ENCODE data around the gene RFLNA.
A peak's percentile ranks its signal among the peaks of the same experiment; 100 is the strongest.
"Not testable (repeated sequence)": the region's sequence is repeated elsewhere in the genome, so short reads cannot be mapped to it uniquely, and the experiment has no call there.

RFLNA gene

DNA sequence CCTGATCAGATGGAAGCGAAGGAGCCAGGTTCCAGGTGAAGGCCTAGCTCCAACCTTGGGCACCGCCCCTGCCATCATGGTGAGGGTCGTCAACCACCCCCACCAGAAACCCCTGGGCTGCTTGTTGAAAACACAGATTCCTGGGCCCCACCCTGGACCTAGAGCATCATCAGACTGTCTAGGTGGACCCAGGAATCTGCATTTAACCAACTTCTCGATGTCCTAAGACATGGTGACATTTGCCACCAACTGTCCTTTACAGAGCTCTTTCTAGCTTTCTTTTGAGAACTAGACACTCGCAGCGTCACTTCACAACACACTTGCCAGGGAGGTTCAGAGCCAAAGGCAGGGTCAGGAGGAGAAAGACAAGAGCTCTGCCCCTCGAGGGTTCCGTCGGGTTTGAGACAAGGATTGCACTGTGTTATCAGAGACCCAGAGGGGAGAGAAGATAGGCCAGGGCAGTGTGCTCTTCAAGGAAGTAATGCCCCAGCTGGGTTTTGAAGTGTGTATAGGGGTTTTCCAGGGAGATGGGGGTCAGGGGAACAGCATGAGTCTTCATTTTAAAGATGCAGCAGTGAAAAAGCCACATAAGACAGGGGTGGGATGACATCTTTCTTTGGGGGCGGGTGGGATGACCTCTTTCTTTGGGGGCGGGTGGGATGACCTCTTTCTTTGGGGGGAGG lies 24.6 kb downstream of the RFLNA start:
- DNase-seq (ENCODE audit: low read depth), result no peak

GRCh38 chr12:124321040-124321481 lies 26.2 kb downstream of the RFLNA start:
- DNase-seq (ENCODE audit: low read depth), result peak; percentile 68

- no peak for DNase-seq (ENCODE audit: low read depth)
Measured at GRCh38 chr12:124321556-124322270, 26.8 kb downstream of the RFLNA start.

DNA sequence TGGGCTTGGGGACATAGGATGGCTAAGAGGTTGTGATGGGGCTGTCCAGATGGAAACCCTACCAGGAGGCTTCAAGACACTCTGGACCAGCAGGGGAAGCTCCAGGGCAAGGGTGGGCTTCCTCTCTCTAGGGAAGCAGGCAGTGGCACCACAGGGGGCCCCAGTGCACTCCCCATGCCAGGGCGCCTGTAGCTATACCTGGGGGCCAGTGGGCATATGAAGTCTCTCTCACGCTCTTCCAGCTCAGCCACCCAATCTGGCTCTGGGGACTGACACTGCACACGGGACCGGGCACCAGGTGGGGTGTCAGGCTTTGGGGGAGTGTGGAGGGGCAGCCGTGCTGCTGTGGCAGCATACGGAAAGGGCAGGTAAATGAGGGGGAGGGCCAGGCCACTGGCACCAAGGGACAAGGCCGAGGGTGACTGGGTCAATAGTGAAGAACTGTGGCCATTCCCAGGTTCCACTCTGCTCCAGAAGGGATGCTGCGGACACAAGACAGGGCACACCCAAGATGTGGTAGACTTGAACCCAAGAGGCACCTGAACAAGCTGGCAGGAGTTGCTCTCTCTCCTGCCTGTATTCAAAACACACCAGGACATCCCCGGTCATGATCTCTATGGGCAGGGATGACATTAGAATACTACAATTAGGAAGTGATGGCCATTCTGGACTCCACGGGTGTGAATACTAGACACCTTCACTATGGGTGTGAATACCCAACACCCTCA lies 27.5 kb downstream of the RFLNA start:
- no peak for DNase-seq (ENCODE audit: low read depth)

DNA sequence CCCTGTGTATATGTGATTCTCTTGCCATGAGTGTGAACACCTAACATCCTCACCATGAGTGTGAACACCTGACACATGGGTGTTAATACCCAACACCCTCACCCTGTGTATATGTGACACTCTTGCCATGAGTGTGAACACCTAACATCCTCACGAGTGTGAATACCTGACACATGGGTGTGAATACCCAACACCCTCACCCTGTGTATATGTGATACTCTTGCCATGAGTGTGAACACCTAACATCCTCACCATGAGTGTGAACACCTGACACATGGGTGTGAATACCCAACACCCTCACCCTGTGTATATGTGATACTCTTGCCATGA lies 28.1 kb downstream of the RFLNA start:
- DNase-seq (ENCODE audit: low read depth), result not testable (repeated sequence)

GRCh38 chr12:124323771-124324530 lies 29.1 kb downstream of the RFLNA start:
- DNase-seq (ENCODE audit: low read depth), result no peak

GRCh38 chr12:124324803-124325705 lies 30.2 kb downstream of the RFLNA start:
- no peak for DNase-seq (ENCODE audit: low read depth)

DNA sequence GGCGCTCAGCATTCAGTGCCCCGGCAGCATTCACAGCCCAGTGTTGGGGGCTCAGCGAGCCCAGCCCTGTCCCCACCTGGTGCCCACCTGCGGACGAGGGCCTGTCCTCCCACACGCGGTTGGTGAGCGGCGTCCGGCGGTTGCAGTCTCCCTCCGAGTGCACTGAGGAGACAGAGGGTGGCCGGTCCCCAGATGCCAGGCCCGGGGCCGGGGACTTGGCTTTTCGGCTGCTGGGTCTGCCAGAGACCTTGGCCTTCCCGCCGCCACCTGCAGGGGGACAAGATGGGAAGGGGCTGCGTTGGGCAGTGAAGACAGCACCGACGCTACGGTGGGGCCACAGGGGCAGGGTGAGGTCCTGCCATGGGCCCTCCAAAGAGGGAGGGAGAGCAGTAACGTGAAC lies 31.2 kb downstream of the RFLNA start:
- no peak for DNase-seq (ENCODE audit: low read depth)

DNA sequence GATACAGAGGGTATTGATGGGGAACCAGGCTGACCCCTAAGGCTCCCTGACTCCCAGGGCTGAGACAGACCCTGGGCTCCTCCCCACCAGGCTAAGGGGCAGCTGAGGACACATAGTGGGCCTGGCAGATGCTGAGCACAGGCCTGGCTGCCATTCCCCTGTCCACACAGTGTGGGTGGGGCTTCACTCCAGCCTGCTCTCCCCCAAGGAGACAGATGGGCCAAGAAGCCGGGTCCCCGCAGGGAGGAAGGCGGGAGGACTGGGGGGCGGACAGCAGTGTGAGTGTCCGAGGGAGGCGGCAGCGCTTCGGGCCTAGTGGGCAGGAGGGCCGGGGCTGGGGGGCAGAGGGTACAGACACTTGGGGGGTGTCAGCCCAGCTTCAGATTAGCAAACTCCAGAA lies 32.0 kb downstream of the RFLNA start:
- DNase-seq (ENCODE audit: low read depth), result no peak

GRCh38 chr12:124327362-124328043 lies 32.6 kb downstream of the RFLNA start:
- no peak for DNase-seq (ENCODE audit: low read depth)

DNA sequence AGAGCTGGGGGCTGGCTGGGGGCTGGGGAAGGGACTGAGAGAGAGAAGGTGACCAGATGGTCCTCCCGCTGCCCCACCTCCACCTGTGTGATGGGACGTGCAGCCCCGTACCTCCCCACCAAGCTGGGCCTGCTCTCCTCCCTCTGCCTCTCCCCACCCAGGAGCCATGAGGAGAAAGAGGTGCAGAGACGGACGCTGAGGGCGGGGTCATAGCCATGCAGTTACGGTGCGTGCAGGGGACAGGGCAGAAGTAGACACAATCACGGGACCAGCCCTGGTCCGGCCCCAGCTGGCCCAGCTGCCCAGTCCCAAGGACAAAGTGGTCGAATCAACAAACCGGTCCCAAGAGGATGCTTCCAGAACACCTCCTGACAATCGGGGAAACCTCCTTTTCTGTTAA lies 33.2 kb downstream of the RFLNA start:
- no peak for DNase-seq (ENCODE audit: low read depth)

- DNase-seq (ENCODE audit: low read depth), result no peak
Measured at GRCh38 chr12:124328636-124329035, 33.7 kb downstream of the RFLNA start.

DNA sequence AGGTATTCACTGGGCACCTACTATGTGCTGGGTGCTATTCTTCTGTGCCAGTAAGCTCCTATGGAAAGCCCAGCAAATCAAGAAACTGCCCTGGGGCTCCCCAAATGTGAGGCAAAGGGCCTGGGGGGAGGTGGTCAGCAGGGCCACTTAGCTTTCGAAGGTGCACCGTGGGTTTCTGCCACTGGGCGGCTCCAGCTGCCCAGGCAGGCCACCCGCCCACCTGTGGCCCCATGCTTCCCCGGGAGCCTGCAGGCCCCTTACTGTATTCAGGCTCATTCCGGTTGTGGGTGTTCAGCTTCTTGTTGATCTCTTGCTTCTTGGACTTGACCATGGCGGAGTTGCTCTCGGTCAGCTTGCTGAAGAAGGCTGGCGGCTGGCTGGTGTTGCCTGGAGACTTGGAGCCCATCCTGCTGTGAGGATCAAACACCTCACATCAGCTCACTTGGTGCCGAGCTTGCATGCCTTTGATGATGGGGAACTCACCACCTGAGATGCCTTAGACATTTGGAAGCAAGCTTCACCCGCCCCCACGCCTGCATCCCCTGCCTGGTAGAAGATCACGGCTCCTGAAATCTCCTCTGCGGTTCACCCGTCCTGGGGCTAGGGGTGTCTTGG lies 37.3 kb downstream of the RFLNA start:
- no peak for DNase-seq (ENCODE audit: low read depth)

DNA sequence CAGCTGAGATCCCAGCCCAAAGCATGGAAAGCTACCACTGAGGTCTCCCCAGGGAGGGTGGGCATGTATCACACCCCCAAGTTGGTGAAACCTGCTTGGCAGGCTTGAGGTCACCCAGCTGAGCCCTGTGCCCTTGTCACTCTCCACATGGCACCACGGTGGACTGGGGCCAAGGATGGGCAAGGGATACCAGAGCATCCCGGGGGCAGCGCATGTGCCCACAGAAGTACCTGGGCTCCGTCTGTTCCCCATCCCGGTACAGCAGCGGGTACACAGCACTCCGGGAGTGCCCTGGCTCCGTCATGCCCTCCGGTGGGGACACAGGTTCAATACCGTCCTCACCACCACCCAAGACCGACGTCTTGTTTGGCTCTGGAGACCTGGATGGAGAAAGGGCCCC lies 38.0 kb downstream of the RFLNA start:
- DNase-seq (ENCODE audit: low read depth), result no peak

DNA sequence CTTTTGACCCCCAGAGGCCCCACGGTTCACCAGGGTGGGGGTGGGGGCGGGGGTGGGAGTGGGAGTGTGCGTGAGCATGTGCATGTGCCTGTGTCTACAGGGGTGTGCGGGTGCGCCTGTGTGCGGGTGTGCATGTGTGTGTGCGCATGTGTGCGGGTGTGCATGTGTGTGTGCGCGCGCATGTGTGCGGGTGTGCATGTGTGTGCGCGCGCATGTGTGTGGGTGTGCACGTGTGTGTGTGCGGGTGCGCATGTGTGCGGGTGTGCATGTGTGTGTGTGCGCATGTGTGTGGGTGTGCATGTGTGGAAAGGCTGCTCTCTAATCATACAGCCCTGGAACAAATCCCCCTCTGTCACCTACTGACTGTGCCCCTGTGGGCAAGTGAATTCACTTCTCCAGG lies 38.8 kb downstream of the RFLNA start:
- no peak for DNase-seq (ENCODE audit: low read depth)

- DNase-seq (ENCODE audit: low read depth), result no peak
Measured at GRCh38 chr12:124334266-124334665, 39.4 kb downstream of the RFLNA start.

GRCh38 chr12:124334976-124335375 lies 40.1 kb downstream of the RFLNA start:
- DNase-seq (ENCODE audit: low read depth), result no peak

DNA sequence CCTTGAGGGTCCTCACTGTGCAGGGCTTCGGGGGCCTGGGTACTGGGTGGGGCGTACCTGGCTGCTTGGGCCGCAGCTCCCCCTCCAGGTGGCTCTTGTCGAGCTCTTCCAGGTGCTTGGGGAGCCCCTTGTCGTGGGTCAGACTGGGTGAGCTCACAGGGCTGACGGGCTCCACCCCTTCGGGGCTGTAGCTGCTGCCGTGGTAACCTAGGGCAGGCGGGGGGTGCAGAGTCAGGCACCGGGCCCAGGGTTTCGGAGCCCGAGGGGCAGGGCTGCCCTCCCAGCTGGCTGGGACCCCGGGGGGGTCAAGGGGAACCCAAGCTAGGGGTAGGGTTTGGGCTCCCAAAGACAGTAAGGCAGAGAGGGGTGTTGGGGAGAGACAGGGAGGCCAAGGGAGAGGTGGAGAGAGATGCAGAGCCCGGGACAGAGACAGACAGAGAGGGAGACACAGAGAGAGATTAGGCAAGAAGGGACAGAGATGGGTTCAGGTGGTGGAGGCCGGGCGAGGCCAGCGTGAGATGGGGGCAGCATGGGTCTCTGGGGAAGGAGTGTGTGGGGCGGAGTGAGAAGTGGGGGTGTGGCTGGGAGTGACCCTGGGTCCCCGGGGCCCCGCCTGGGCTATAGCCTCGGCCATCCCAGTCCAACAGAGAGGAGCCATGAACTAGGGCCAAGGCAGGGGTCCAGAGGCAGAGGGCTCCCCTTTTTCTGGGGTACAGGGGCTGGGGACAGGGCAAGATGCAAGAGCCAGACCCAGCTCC lies 40.7 kb downstream of the RFLNA start:
- no peak for DNase-seq (ENCODE audit: low read depth)

- no peak for DNase-seq (ENCODE audit: low read depth)
Measured at GRCh38 chr12:124336184-124336437, 41.2 kb downstream of the RFLNA start.
